B cell (primary cell): Measurements from ENCODE around the gene FAM227A.

Experiments used
- CTCF ChIP-seq: fragments of 200-600 bp; IDR thresholded peaks from one replicate; pipeline ENCODE4 v1.8.0; 2022; ENCODE audit warnings: antibody characterized with exemption, mild to moderate bottlenecking
- EZH2 ChIP-seq: IDR thresholded peaks from 2 replicates; pipeline ENCODE4 v1.6.1; 2012; ENCODE audit warnings: borderline replicate concordance, low read depth, mild to moderate bottlenecking, moderate library complexity, low read length; ENCODE audit not compliant: insufficient read depth, poor library complexity, severe bottlenecking

GRCh38 chr22:38694049-38694448 lies 37.9 kb upstream of the FAM227A start:
- TF ChIP-seq CTCF (no peak), EZH2 (no peak)
